ENCODE results near the gene RAD9A. TPM values are rescaled to one million over a fixed set of nuclear protein-coding genes. Genes with fewer than 3 reads are reported as not detected.

RAD9A gene
- total RNA-seq, 4 donors from 2014 or later = 5.5 to 18.0 (median 10.4) TPM

- ATAC-seq (ENCODE audit: low FRiP score) = no peak
- TF ChIP-seq CTCF (IDR thresholded peaks at IDR 0.05) = no peak
- no peak for DNase-seq (ENCODE audit: low spot score)
Measured at GRCh38 chr11:67409261-67409666, 17.5 kb downstream of the RAD9A start.

DNA sequence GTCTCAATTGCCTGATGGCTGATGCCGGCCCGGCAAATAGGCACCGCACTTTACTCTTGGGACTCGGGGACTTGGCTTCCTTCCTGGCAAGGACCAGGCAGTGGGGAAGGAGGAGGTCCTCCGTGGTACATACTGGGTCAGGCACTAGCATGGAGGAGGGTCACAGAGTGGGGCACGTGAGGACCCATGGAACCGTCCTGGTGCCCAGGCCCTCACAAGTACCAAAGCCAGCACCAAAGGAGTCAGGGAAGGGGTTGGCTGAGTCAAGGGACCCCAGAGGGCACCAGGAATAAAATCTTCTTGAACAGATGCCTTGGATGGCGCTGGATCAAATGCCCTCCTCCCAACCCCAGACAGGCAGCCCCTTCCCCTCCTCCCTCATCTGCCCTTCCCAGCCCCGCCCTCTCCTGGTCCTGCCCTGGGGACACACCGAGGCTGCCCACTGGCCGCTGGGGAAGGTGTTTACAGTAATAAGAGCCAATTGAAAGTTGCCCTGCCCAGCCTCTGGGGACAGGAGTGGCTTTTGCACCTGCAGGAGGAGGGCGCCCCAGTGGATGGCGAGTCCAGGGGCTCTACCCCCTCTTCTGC, 18.1 kb downstream of the RAD9A start:
- DNase-seq (ENCODE audit: low spot score) (no peak), ATAC-seq (ENCODE audit: low FRiP score) (no peak)
- no peak for TF ChIP-seq CTCF (IDR thresholded peaks at IDR 0.05)

- DNase-seq (ENCODE audit: low spot score) = no peak
- no peak for TF ChIP-seq CTCF (IDR thresholded peaks at IDR 0.05)
- no peak for ATAC-seq (ENCODE audit: low FRiP score)
Measured at GRCh38 chr11:67410369-67410831, 18.6 kb downstream of the RAD9A start.

GRCh38 chr11:67410984-67411784, 19.4 kb downstream of the RAD9A start:
- no peak for TF ChIP-seq CTCF (IDR thresholded peaks at IDR 0.05)
- DNase-seq (ENCODE audit: low spot score) (no peak), ATAC-seq (ENCODE audit: low FRiP score) (no peak)

- DNase-seq (ENCODE audit: low spot score) = no peak
- no peak for TF ChIP-seq CTCF (IDR thresholded peaks at IDR 0.05)
- no peak for ATAC-seq (ENCODE audit: low FRiP score)
Measured at GRCh38 chr11:67411785-67412152, 20.0 kb downstream of the RAD9A start.

- no peak for ATAC-seq (ENCODE audit: low FRiP score)
- no peak for TF ChIP-seq CTCF (IDR thresholded peaks at IDR 0.05)
- no peak for DNase-seq (ENCODE audit: low spot score)
Measured at GRCh38 chr11:67412495-67413179, 20.9 kb downstream of the RAD9A start.

Measured in omental fat pad (tissue), 4 donors.